T-cell (primary cell): ENCODE measurements around the gene GALNT14. TPM values are rescaled to one million over a fixed set of nuclear protein-coding genes. Genes with fewer than 3 reads are reported as not detected.

ENCODE experiments used
- ATAC-seq, 4 experiments: fragments of 200-7000 bp in 3 of 4; fragments of 150-1000 bp in 1 of 4; cut with Tn5 transposase; replicated peaks in 1 of 4; 1 replicate in 3 of 4; 2 replicates in 1 of 4; pipeline ENCODE4 v1.10.0; 2021; ENCODE audit warnings: moderate library complexity in 3 of 4, mild to moderate bottlenecking in 2 of 4, moderate number of reproducible peaks in 1 of 4
- CTCF ChIA-PET, 2 donors: fragments of 300-600 bp; sonication (Branson Sonifier 250); formaldehyde crosslinking; loops; one replicate each; lab custom pipeline; 2022; ENCODE audit warnings: antibody characterized with exemption in 2 of 2; lab: Charles Lee
- POLR2A ChIA-PET, 2 donors: fragments of 300-600 bp; sonication (Branson Sonifier 250); formaldehyde crosslinking; loops; one replicate each; lab custom pipeline; 2022; ENCODE audit warnings: antibody characterized with exemption in 2 of 2; lab: Charles Lee
- DNase-seq, 35 experiments: peaks; one replicate each; pipeline versions ENCODE4 v3.0.0 to v3.0.0-alpha.2; 2013 to 2023
- H3K27ac ChIP-seq: one replicate; pipeline ENCODE4 v1.5.1; 2013; ENCODE audit warnings: low read length
- H3K27me3 ChIP-seq, 2 experiments: replicated peaks in 1 of 2; 1 replicate in 1 of 2; 2 replicates in 1 of 2; pipeline versions ENCODE4 v1.6.1 to v1.7.0; 2013; ENCODE audit warnings: low read length in 1 of 2, mixed read lengths in 1 of 2; ENCODE audit not compliant: control insufficient read depth in 2 of 2, insufficient read depth in 2 of 2; ENCODE audit errors: extremely low read depth in 1 of 2
- H3K36me3 ChIP-seq, 2 donors: 1 replicate in 1 of 2; 2 replicates in 1 of 2; pipeline versions ENCODE4 v1.6.1 to v1.7.0; 2013; ENCODE audit warnings: low read length in 1 of 2; ENCODE audit not compliant: control insufficient read depth in 2 of 2, insufficient read depth in 1 of 2; ENCODE audit errors: extremely low read depth in 1 of 2
- H3K4me1 ChIP-seq, 2 experiments: 1 replicate in 1 of 2; 2 replicates in 1 of 2; pipeline versions ENCODE4 v1.6.1 to v1.7.0; 2013; ENCODE audit warnings: low read length in 2 of 2, mixed read lengths in 1 of 2; ENCODE audit not compliant: insufficient read depth in 2 of 2, control insufficient read depth in 1 of 2; ENCODE audit errors: extremely low read depth in 1 of 2
- H3K4me3 ChIP-seq, 2 donors: 1 replicate in 1 of 2; 2 replicates in 1 of 2; pipeline versions ENCODE4 v1.5.1 to v1.7.0; 2013; ENCODE audit warnings: mild to moderate bottlenecking in 2 of 2, low read length in 1 of 2, moderate library complexity in 1 of 2; ENCODE audit not compliant: control insufficient read depth in 1 of 2; ENCODE audit errors: extremely low read depth in 1 of 2
- H3K9me3 ChIP-seq: 2 replicates; pipeline ENCODE4 v1.7.0; 2013
- H3K27ac Mint-ChIP-seq, 2 donors: one replicate each; pipeline ENCODE4 v1.8.0; 2020 to 2021; ENCODE audit warnings: mild to moderate bottlenecking in 2 of 2, mixed read lengths in 2 of 2
- H3K27me3 Mint-ChIP-seq, 2 donors: one replicate each; pipeline ENCODE4 v1.8.0; 2021 to 2022; ENCODE audit warnings: mixed read lengths in 2 of 2
- H3K36me3 Mint-ChIP-seq: one replicate; pipeline ENCODE4 v1.8.0; 2021; ENCODE audit warnings: mixed read lengths
- H3K4me1 Mint-ChIP-seq, 3 donors: one replicate each; pipeline ENCODE4 v1.8.0; 2020 to 2022; ENCODE audit warnings: mixed read lengths in 3 of 3, mild to moderate bottlenecking in 1 of 3
- H3K4me3 Mint-ChIP-seq, 3 donors: one replicate each; pipeline ENCODE4 v1.8.0; 2020 to 2022; ENCODE audit warnings: mild to moderate bottlenecking in 3 of 3, mixed read lengths in 3 of 3, moderate library complexity in 3 of 3
- H3K9me3 Mint-ChIP-seq, 3 donors: one replicate each; pipeline ENCODE4 v1.8.0; 2020 to 2022; ENCODE audit warnings: mixed read lengths in 3 of 3
- WGBS: methylation state at CpG from one replicate; pipeline ENCODE4 v1.1.5; 2013; ENCODE audit warnings: missing lambda C conversion rate; ENCODE audit not compliant: insufficient coverage; 5-methylcytosine and 5-hydroxymethylcytosine counted together
- total RNA-seq, 35 experiments: library from RNA in 6 of 35; stranded (reverse) in 6 of 35; fragments of 120-200 nt in 1 of 35; gene quantifications; one replicate each; pipeline versions ENCODE4 v1.2.1 to v1.2.4 and lab custom pipeline; 2013 to 2026

The GALNT14 gene
- total RNA-seq, 5 donors from 2014 or later (not counting 1 experiment from before 2014, with no cell fraction given): 0.29 to 0.38 TPM; not detected in 3

DNA sequence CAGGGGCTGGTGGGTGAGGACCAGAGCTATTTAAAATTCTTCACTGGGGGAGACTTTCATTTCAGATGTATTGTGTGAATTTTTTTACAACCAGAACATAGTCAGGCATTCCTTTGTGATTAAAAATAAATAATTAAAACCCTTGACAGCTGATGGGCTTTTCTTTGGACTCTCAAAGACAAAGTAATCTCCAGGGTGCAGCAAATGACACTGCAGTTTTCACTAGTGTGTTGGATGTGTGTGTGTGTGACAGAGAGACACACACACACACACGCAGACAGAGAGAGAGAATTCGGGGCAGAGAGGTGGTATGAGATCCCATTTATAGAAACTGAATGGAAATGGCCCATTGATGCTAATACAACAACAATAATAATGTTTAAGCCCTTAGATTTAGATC, 10.3 kb upstream of the GALNT14 start:
- POLR2A ChIA-PET: no interaction called here
- WGBS: no CpG with 5 or more reads among the region's 2 CpGs
- H3K27me3 Mint-ChIP-seq: peaks cover 7 to 12% of the 10 kb centered on the region in 2 donors

GRCh38 chr2:31147645-31148044, 9.4 kb upstream of the GALNT14 start:
- Mint-ChIP-seq H3K4me3 (no peak overlapping the region), H3K36me3 (no peaks in the 10 kb centered on the region), H3K27ac (no peak overlapping the region), H3K27me3 (peaks cover 7 to 12% of the 10 kb centered on the region in 2 donors), H3K4me1 (no peaks in the 10 kb centered on the region), H3K9me3 (no peaks in the 10 kb centered on the region)
- whole genome bisulfite sequencing: 91% methylated on average over 5 of the region's 5 CpGs
- H3K4me3 ChIP-seq: no peak overlapping the region
- no peaks in the 10 kb centered on the region for H3K9me3 ChIP-seq
- POLR2A ChIA-PET: no interaction called here
- H3K27me3 ChIP-seq: no peaks in the 10 kb centered on the region
- CTCF ChIA-PET: no interaction called here
- no peak for ATAC-seq
- no peaks in the 10 kb centered on the region for H3K36me3 ChIP-seq
- no peak overlapping the region for H3K27ac ChIP-seq
- DNase-seq: no peak
- H3K4me1 ChIP-seq: no peaks in the 10 kb centered on the region

More for the DNA sequence above, 10.3 kb upstream of the GALNT14 start:
- no peak for DNase-seq
- Mint-ChIP-seq H3K4me3 (no peak overlapping the region), H3K36me3 (no peaks in the 10 kb centered on the region), H3K9me3 (no peaks in the 10 kb centered on the region), H3K27ac (no peak overlapping the region), H3K4me1 (no peaks in the 10 kb centered on the region)
- Histone ChIP-seq H3K9me3 (no peaks in the 10 kb centered on the region), H3K36me3 (no peaks in the 10 kb centered on the region), H3K4me1 (no peaks in the 10 kb centered on the region), H3K27me3 (no peaks in the 10 kb centered on the region), H3K4me3 (no peak overlapping the region), H3K27ac (no peak overlapping the region)
- ATAC-seq: no peak
- CTCF ChIA-PET: no interaction called here

GRCh38 chr2:31142110-31142509, 3.9 kb upstream of the GALNT14 start:
- no peak overlapping the region for H3K27ac ChIP-seq
- H3K27me3 Mint-ChIP-seq: peaks cover 6 to 21% of the 10 kb centered on the region in 2 donors
- ATAC-seq: no peak
- ChIA-PET POLR2A (no interaction called here), CTCF (no interaction called here)
- peaks cover 0 to 13% of the 10 kb centered on the region in 2 experiments for H3K27me3 ChIP-seq
- no peak for DNase-seq
- no peak overlapping the region for H3K4me3 ChIP-seq
- H3K36me3 Mint-ChIP-seq: no peaks in the 10 kb centered on the region
- no peak overlapping the region for H3K4me3 Mint-ChIP-seq
- no peak overlapping the region for H3K27ac Mint-ChIP-seq
- H3K9me3 ChIP-seq: no peaks in the 10 kb centered on the region
- peaks cover under 1 to 9% of the 10 kb centered on the region in 2 experiments for H3K4me1 ChIP-seq
- WGBS: no CpG with 5 or more reads among the region's 3 CpGs
- H3K9me3 Mint-ChIP-seq: no peaks in the 10 kb centered on the region
- H3K36me3 ChIP-seq: no peaks in the 10 kb centered on the region
- peaks cover under 1 to 3% (median 1%) of the 10 kb centered on the region in 3 donors for H3K4me1 Mint-ChIP-seq

DNA sequence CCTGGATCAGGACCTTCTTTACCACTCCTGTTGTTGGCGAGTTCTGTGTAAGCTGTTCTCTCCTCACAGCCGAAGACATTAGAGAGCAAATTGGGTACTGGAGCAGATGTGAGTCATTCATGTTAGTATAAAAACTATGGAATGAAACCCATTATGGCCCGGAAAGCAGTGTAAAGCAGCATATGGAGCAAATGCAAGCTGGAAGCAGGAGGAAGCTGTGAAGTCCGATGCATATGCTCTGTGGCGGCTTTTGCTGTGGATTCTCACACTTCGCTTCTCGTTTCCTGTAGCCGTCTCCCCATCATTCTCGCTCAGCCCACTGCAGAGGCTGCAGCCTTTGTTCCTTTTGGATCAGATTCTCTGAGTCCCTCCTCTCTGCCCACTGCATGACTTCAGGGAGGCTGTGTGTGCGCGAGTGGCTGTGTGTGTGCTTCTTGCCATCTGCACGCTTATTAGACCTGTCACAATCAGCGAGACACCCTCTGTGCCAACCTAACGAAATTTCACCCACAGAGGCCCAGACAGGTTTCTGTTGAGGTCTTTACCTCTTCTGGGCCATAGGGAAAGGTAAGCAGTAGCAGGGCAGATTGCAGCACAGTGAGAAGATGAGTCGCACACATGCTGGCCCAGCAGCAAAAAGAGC, 3.3 kb upstream of the GALNT14 start:
- ATAC-seq: no peak
- Mint-ChIP-seq H3K9me3 (no peaks in the 10 kb centered on the region), H3K27ac (no peak overlapping the region), H3K4me1 (peaks cover 6 to 8% (median 7%) of the 10 kb centered on the region in 3 donors), H3K27me3 (peaks cover 12 to 27% of the 10 kb centered on the region in 2 donors), H3K36me3 (no peaks in the 10 kb centered on the region), H3K4me3 (no peak overlapping the region)
- Histone ChIP-seq H3K36me3 (no peaks in the 10 kb centered on the region), H3K27me3 (peaks cover 0 to 19% of the 10 kb centered on the region in 2 experiments), H3K4me1 (peaks cover 2 to 14% of the 10 kb centered on the region in 2 experiments), H3K27ac (no peak overlapping the region), H3K9me3 (no peaks in the 10 kb centered on the region), H3K4me3 (no peak overlapping the region)
- ChIA-PET POLR2A (no interaction called here), CTCF (no interaction called here)
- 89% methylated on average over 12 of the region's 15 CpGs for WGBS
- DNase-seq: no peak

DNA sequence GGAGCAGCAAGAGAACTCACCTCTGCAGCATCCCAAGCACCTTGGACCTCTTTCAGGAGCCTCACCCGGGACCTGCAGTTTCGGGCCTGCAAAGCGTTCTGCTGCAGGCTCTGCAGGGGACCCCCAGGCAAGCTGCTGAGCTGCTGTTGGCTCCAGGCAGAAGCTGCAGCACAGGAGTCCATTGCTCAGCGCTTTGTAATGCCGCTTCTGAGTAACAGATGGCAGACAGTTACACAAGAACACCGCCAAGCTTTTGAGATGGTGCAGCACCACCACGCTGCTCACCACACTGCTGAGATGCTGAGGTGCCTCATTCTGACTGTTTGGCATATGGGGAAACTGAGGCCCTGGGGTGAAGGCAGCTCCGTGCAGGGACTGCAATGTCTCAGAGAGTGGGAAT, 1.9 kb upstream of the GALNT14 start:
- H3K9me3 ChIP-seq: no peaks in the 10 kb centered on the region
- DNase-seq: no peak
- POLR2A ChIA-PET: no interaction called here
- no peak overlapping the region for H3K27ac ChIP-seq
- CTCF ChIA-PET: no interaction called here
- no peaks in the 10 kb centered on the region for H3K36me3 Mint-ChIP-seq
- H3K4me1 ChIP-seq: peaks cover 2 to 14% of the 10 kb centered on the region in 2 experiments
- no peaks in the 10 kb centered on the region for H3K9me3 Mint-ChIP-seq
- peaks cover 10 to 11% (median 10%) of the 10 kb centered on the region in 3 donors for H3K4me1 Mint-ChIP-seq
- no peak overlapping the region for H3K4me3 ChIP-seq
- no peaks in the 10 kb centered on the region for H3K36me3 ChIP-seq
- H3K4me3 Mint-ChIP-seq: no peak overlapping the region
- peaks cover 25 to 41% of the 10 kb centered on the region in 2 donors for H3K27me3 Mint-ChIP-seq
- WGBS: 91% methylated on average over 7 of the region's 8 CpGs
- ATAC-seq: no peak
- H3K27ac Mint-ChIP-seq: no peak overlapping the region
- peaks cover 0 to 27% of the 10 kb centered on the region in 2 experiments for H3K27me3 ChIP-seq

GRCh38 chr2:31139671-31140070, 1.4 kb upstream of the GALNT14 start:
- CTCF ChIA-PET: no interaction called here
- 100% methylated on average over 1 of the region's 4 CpGs for WGBS
- ATAC-seq (no peak), DNase-seq (no peak)
- POLR2A ChIA-PET: no interaction called here
- Histone ChIP-seq H3K27me3 (peaks cover 0 to 28% of the 10 kb centered on the region in 2 experiments), H3K4me1 (peaks cover 2 to 14% of the 10 kb centered on the region in 2 experiments), H3K4me3 (no peak overlapping the region), H3K36me3 (no peaks in the 10 kb centered on the region), H3K27ac (no peak overlapping the region), H3K9me3 (no peaks in the 10 kb centered on the region)
- H3K4me1 Mint-ChIP-seq: peaks cover 10 to 11% (median 10%) of the 10 kb centered on the region in 3 donors
- H3K4me3 Mint-ChIP-seq: no peak overlapping the region
- H3K9me3 Mint-ChIP-seq: no peaks in the 10 kb centered on the region
- H3K27me3 Mint-ChIP-seq: peaks cover 30 to 45% of the 10 kb centered on the region in 2 donors
- H3K27ac Mint-ChIP-seq: no peak overlapping the region
- H3K36me3 Mint-ChIP-seq: no peaks in the 10 kb centered on the region
